HG03108 (cell line): ENCODE measurements around the gene CRYGA.

Source experiments
- ATAC-seq: cut with Tn5 transposase; IDR thresholded peaks from one replicate; pipeline ENCODE4 v1.9.1; 2021; ENCODE audit warnings: moderate library complexity; ENCODE audit not compliant: unreplicated experiment

The CRYGA gene

GRCh38 chr2:208163489-208163888 lies at the start of gene CRYGA:
Gene CRYGA, minus strand, starts transcription at chr2:208163589. Its CDS starts 33 bp downstream, at chr2:208163556.
- ATAC-seq: no peak

- no peak for ATAC-seq
Observed at GRCh38 chr2:208210688-208211451, 47.5 kb upstream of the CRYGA start.

- no peak for ATAC-seq
Observed at GRCh38 chr2:208208335-208209085, 45.1 kb upstream of the CRYGA start.

- no peak for ATAC-seq
Observed at GRCh38 chr2:208207769-208208168, 44.4 kb upstream of the CRYGA start.

GRCh38 chr2:208204166-208204565 lies 40.8 kb upstream of the CRYGA start:
- ATAC-seq: no peak

- no peak for ATAC-seq
Observed at GRCh38 chr2:208195531-208195930, 32.1 kb upstream of the CRYGA start.

- ATAC-seq: no peak
Observed at GRCh38 chr2:208192611-208193236, 29.3 kb upstream of the CRYGA start.

GRCh38 chr2:208189810-208190503 lies 26.6 kb upstream of the CRYGA start, which contains the start of gene C2orf80:
Gene C2orf80, minus strand, starts transcription at chr2:208190030. Its CDS starts 3,044 bp downstream, at chr2:208186986.
- no peak for ATAC-seq

- no peak for ATAC-seq
Observed at GRCh38 chr2:208189069-208189809, 25.9 kb upstream of the CRYGA start.

GRCh38 chr2:208186893-208187292 lies 23.5 kb upstream of the CRYGA start:
- no peak for ATAC-seq

GRCh38 chr2:208186465-208186864 lies 23.1 kb upstream of the CRYGA start:
- ATAC-seq: no peak

GRCh38 chr2:208183972-208184705 lies 20.8 kb upstream of the CRYGA start:
- ATAC-seq: no peak

- ATAC-seq: no peak
Observed at GRCh38 chr2:208183526-208183925, 20.1 kb upstream of the CRYGA start.

- ATAC-seq: no peak
Observed at GRCh38 chr2:208182835-208183234, 19.4 kb upstream of the CRYGA start.

- ATAC-seq: no peak
Observed at GRCh38 chr2:208179028-208179609, 15.7 kb upstream of the CRYGA start.

- no peak for ATAC-seq
Observed at GRCh38 chr2:208175840-208176153, 12.4 kb upstream of the CRYGA start.

GRCh38 chr2:208175069-208175839 lies 11.9 kb upstream of the CRYGA start:
- peak; percentile 99 for ATAC-seq

GRCh38 chr2:208174144-208174543 lies 10.8 kb upstream of the CRYGA start:
- no peak for ATAC-seq

- ATAC-seq: no peak
Observed at GRCh38 chr2:208172125-208172524, 8.7 kb upstream of the CRYGA start.
